IMR-90 (cell line): ENCODE measurements around the gene OR13A1. TPM values are rescaled to one million over a fixed set of nuclear protein-coding genes. Genes with fewer than 3 reads are reported as not detected.

Experiments used
- ATAC-seq: fragments of 200-7000 bp; cut with Tn5 transposase; 2 replicates; pipeline ENCODE4 v1.9.1; 2020; ENCODE audit warnings: low read depth, mild to moderate bottlenecking, moderate library complexity
- BruUV-seq: library from RNA; stranded (reverse); fragments of 400-500 nt; replicated peaks from 2 replicates; lab custom pipeline; 2021; lab: Mats Ljungman, UMichigan
- CTCF ChIA-PET: fragments of 300-600 bp; formaldehyde crosslinking; extraction: SDS; loops from one replicate; lab custom pipeline; 2021; ENCODE audit warnings: antibody characterized with exemption; lab: Yijun Ruan, JAX
- POLR2A ChIA-PET: fragments of 300-600 bp; sonication (Branson Sonifier 250); formaldehyde crosslinking; loops from one replicate; lab custom pipeline; 2022; ENCODE audit warnings: antibody characterized with exemption; ENCODE audit not compliant: unreplicated experiment; lab: Charles Lee
- DNase-seq: peaks from one replicate; pipeline ENCODE4 v3.0.0; 2013
- H2AFZ ChIP-seq: replicated peaks from 2 replicates; pipeline ENCODE3; 2013; ENCODE audit warnings: low read length, mild to moderate bottlenecking; ENCODE audit not compliant: poor library complexity
- H2AK5ac ChIP-seq: 2 replicates; pipeline ENCODE4 v1.6.1; 2013; ENCODE audit warnings: low read depth, low read length, inconsistent platforms
- H2AK9ac ChIP-seq: replicated peaks from 2 replicates; pipeline ENCODE3; 2013; ENCODE audit warnings: mild to moderate bottlenecking, low read depth, low read length, moderate library complexity; ENCODE audit not compliant: poor library complexity
- H2BK120ac ChIP-seq: 2 replicates; pipeline ENCODE4 v1.6.1; 2013; ENCODE audit warnings: low read depth, low read length, inconsistent platforms
- H2BK15ac ChIP-seq: 3 replicates; pipeline ENCODE4 v1.6.1; 2013; ENCODE audit warnings: low read depth, low read length, inconsistent platforms
- H2BK20ac ChIP-seq: 2 replicates; pipeline ENCODE4 v1.6.1; 2013; ENCODE audit warnings: low read depth, mild to moderate bottlenecking, inconsistent platforms, low read length, moderate library complexity
- H2BK5ac ChIP-seq: 2 replicates; pipeline ENCODE4 v1.6.1; 2013; ENCODE audit warnings: mild to moderate bottlenecking, low read depth, low read length, inconsistent platforms; ENCODE audit not compliant: poor library complexity, severe bottlenecking
- H3K14ac ChIP-seq: replicated peaks from 2 replicates; pipeline ENCODE4 v1.6.1; 2013; ENCODE audit warnings: low read depth, low read length, inconsistent platforms
- H3K18ac ChIP-seq: 2 replicates; pipeline ENCODE4 v1.6.1; 2013; ENCODE audit warnings: low read depth, low read length, control low read depth
- H3K23ac ChIP-seq: 2 replicates; pipeline ENCODE4 v1.6.1; 2013; ENCODE audit warnings: low read depth, low read length, inconsistent platforms
- H3K27ac ChIP-seq: 2 replicates; pipeline ENCODE4 v1.5.1; 2013; ENCODE audit warnings: mild to moderate bottlenecking, control low read depth, low read length; ENCODE audit not compliant: insufficient read depth
- H3K27me3 ChIP-seq: 2 replicates; pipeline ENCODE4 v1.6.1; 2013; ENCODE audit warnings: low read length; ENCODE audit not compliant: control insufficient read depth, insufficient read depth
- H3K36me3 ChIP-seq: 2 replicates; pipeline ENCODE4 v1.6.1; 2013; ENCODE audit warnings: low read length, mixed read lengths; ENCODE audit not compliant: control insufficient read depth, insufficient read depth
- H3K4ac ChIP-seq: 2 replicates; pipeline ENCODE4 v1.6.1; 2013; ENCODE audit warnings: low read depth, low read length, inconsistent platforms
- H3K4me1 ChIP-seq: 2 replicates; pipeline ENCODE4 v1.6.1; 2013; ENCODE audit warnings: low read length, mixed read lengths; ENCODE audit not compliant: control insufficient read depth, insufficient read depth
- H3K4me2 ChIP-seq: 2 replicates; pipeline ENCODE4 v1.6.1; 2013; ENCODE audit warnings: low read depth, mild to moderate bottlenecking, control low read depth, low read length, moderate library complexity
- H3K4me3 ChIP-seq: 2 replicates; pipeline ENCODE4 v1.5.1; 2013; ENCODE audit warnings: low read depth, mild to moderate bottlenecking, control low read depth, low read length, moderate library complexity; ENCODE audit not compliant: insufficient read depth
- H3K56ac ChIP-seq: 2 replicates; pipeline ENCODE4 v1.6.1; 2013; ENCODE audit warnings: low read length, inconsistent platforms; ENCODE audit not compliant: insufficient read depth; ENCODE audit errors: extremely low read depth
- H3K79me1 ChIP-seq, 2 experiments: 2 replicates each; pipeline ENCODE4 v1.6.1; 2013; ENCODE audit warnings: low read length in 2 of 2, inconsistent platforms in 1 of 2, low read depth in 1 of 2
- H3K9ac ChIP-seq: 2 replicates; pipeline ENCODE4 v1.6.1; 2013; ENCODE audit warnings: low read depth, low read length, control low read depth
- H3K9me1 ChIP-seq: 2 replicates; pipeline ENCODE4 v1.6.1; 2013; ENCODE audit warnings: low read length, inconsistent platforms; ENCODE audit not compliant: insufficient read depth
- H3K9me3 ChIP-seq: 2 replicates; pipeline ENCODE4 v1.6.1; 2013; ENCODE audit warnings: low read length; ENCODE audit not compliant: control insufficient read depth, insufficient read depth
- H4K20me1 ChIP-seq: 2 replicates; pipeline ENCODE4 v1.6.1; 2013; ENCODE audit warnings: low read length, inconsistent platforms; ENCODE audit not compliant: insufficient read depth
- H4K5ac ChIP-seq: 2 replicates; pipeline ENCODE4 v1.6.1; 2013; ENCODE audit warnings: mild to moderate bottlenecking, low read depth, low read length, control low read depth
- H4K8ac ChIP-seq, 2 experiments: 2 replicates each; pipeline ENCODE4 v1.6.1; 2013; ENCODE audit warnings: low read depth in 2 of 2, low read length in 2 of 2, control low read depth in 1 of 2, inconsistent platforms in 1 of 2
- H4K91ac ChIP-seq: 2 replicates; pipeline ENCODE4 v1.6.1; 2013; ENCODE audit warnings: low read depth, low read length, inconsistent platforms; ENCODE audit not compliant: insufficient read depth
- BHLHE40 ChIP-seq: fragments of 150-350 bp; IDR thresholded peaks from 2 replicates; pipeline ENCODE4 v1.6.1; 2016; ENCODE audit warnings: mild to moderate bottlenecking, low read depth, low read length
- CEBPB ChIP-seq: IDR thresholded peaks from 2 replicates; pipeline ENCODE4 v1.6.1; 2012; ENCODE audit warnings: low read depth, low read length, improper control_type of control experiment
- CHD1 ChIP-seq: IDR thresholded peaks from 2 replicates; pipeline ENCODE4 v1.6.1; 2012; ENCODE audit warnings: low read depth, low read length, improper control_type of control experiment
- CTCF ChIP-seq: conservative IDR thresholded peaks from 2 replicates; pipeline ENCODE4 v1.5.1; 2012; ENCODE audit warnings: mild to moderate bottlenecking, low read depth, low read length, improper control_type of control experiment
- MAFK ChIP-seq: IDR thresholded peaks from 2 replicates; pipeline ENCODE4 v1.6.1; 2012; ENCODE audit warnings: low read depth, low read length, improper control_type of control experiment
- MAZ ChIP-seq: IDR thresholded peaks from 2 replicates; pipeline ENCODE4 v1.6.1; 2012; ENCODE audit warnings: low read depth, mild to moderate bottlenecking, low read length, improper control_type of control experiment, moderate library complexity, borderline replicate concordance
- MXI1 ChIP-seq: IDR thresholded peaks from 2 replicates; pipeline ENCODE4 v1.6.1; 2012; ENCODE audit warnings: low read depth, mild to moderate bottlenecking, low read length, moderate library complexity, borderline replicate concordance
- NFE2L2 ChIP-seq: fragments of 150-350 bp; IDR thresholded peaks from 2 replicates; pipeline ENCODE4 v1.6.1; 2016; ENCODE audit warnings: low read depth, mild to moderate bottlenecking, low read length
- POLR2A ChIP-seq: IDR thresholded peaks from 2 replicates; pipeline ENCODE4 v1.6.1; 2012; ENCODE audit warnings: mild to moderate bottlenecking, low read depth, low read length
- RAD21 ChIP-seq: IDR thresholded peaks from 2 replicates; pipeline ENCODE4 v1.6.1; 2012; ENCODE audit warnings: low read length, improper control_type of control experiment
- SMC3 ChIP-seq: fragments of 150-350 bp; IDR thresholded peaks from 2 replicates; pipeline ENCODE4 v1.6.1; 2016; ENCODE audit warnings: low read depth, mild to moderate bottlenecking, antibody characterized with exemption, low read length, moderate library complexity
- USF2 ChIP-seq: fragments of 150-350 bp; IDR thresholded peaks from 2 replicates; pipeline ENCODE4 v1.6.1; 2017; ENCODE audit warnings: mild to moderate bottlenecking, antibody characterized with exemption, low read length, low read depth
- WGBS, 2 experiments: methylation state at CpG; one replicate each; pipeline versions ENCODE4 v1.1.5 to v1.1.7; 2013; ENCODE audit warnings: missing lambda C conversion rate in 2 of 2; ENCODE audit not compliant: insufficient read length in 1 of 2; ENCODE audit errors: extremely low coverage in 2 of 2; 5-methylcytosine and 5-hydroxymethylcytosine counted together
- dilution Hi-C: fragments of 300-500 bp; cut with HindIII; formaldehyde crosslinking; loops from one replicate; pipeline ENCODE4 v1.14.3; 2018; ENCODE audit warnings: low sequenced_read_pairs; ENCODE audit not compliant: unreplicated experiment
- in situ Hi-C: fragments of 300-500 bp; cut with MboI; formaldehyde crosslinking; loops from 3 replicates; pipeline ENCODE4 v1.14.3; 2019; ENCODE audit warnings: low sequenced_read_pairs, inconsistent platforms, mixed read lengths
- intact Hi-C: fragments of 100-400 bp; cut with micrococcal nuclease; formaldehyde crosslinking; loops from 2 replicates; pipeline ENCODE4 v1.10.0; 2022
- polyA plus RNA-seq, 3 experiments: library from polyadenylated mRNA; depleted of rRNA; stranded (reverse); fragments of >200 nt; gene quantifications; 2 replicates each; pipeline ENCODE4 v1.2.3, GENCODE V29; 2012; ENCODE audit warnings: low replicate concordance in 1 of 3
- total RNA-seq: library from RNA; depleted of rRNA; stranded (reverse); fragments of >200 nt; gene quantifications from 2 replicates; pipeline ENCODE4 v1.2.3, GENCODE V29; 2012

Gene OR13A1
- total and polyA plus RNA-seq, 2 of the 4 experiments (the other 2 are of a cell fraction): not detected

- Histone ChIP-seq H3K9me1 (no peaks in the 10 kb centered on the region), H3K9me3 (no peaks in the 10 kb centered on the region), H4K91ac (no peak overlapping the region), H3K4me1 (no peaks in the 10 kb centered on the region), H4K20me1 (no peaks in the 10 kb centered on the region), H3K4me3 (no peak overlapping the region), H3K56ac (no peak overlapping the region), H3K4me2 (no peak overlapping the region), H2BK15ac (no peak overlapping the region), H3K36me3 (no peaks in the 10 kb centered on the region), H2AK9ac (no peak overlapping the region), H2BK120ac (no peak overlapping the region), H4K5ac (no peak overlapping the region), H3K18ac (no peak overlapping the region), H2AFZ (no peak overlapping the region), H3K14ac (no peak overlapping the region), H3K4ac (no peak overlapping the region), H3K27me3 (peaks cover 7% of the 10 kb centered on the region), H3K23ac (no peak overlapping the region), H3K27ac (no peak overlapping the region), H2AK5ac (no peak overlapping the region), H4K8ac (no peak overlapping the region), H3K79me1 (no peaks in the 10 kb centered on the region), H2BK20ac (no peak overlapping the region), H3K9ac (no peak overlapping the region), H2BK5ac (no peak overlapping the region)
- dilution Hi-C loops: no loop called here
- POLR2A ChIA-PET: no interaction called here
- no TSS peak for BruUV-seq
- CTCF ChIA-PET: no interaction called here
- WGBS, 2 experiments: no CpG with 5 or more reads among the region's 3 CpGs
- TF ChIP-seq POLR2A (no peak), MXI1 (no peak), MAFK (no peak), BHLHE40 (no peak), MAZ (no peak), RAD21 (no peak), CEBPB (no peak), SMC3 (no peak), USF2 (no peak), CTCF (no peak), NFE2L2 (no peak), CHD1 (no peak)
- DNase-seq: no peak
- in situ Hi-C loops: no loop called here
- intact Hi-C loops: no loop called here
- no peak for ATAC-seq
These were observed 35.2 kb downstream of the OR13A1 start for GRCh38 chr10:45280113-45280760.
